GM18861 (cell line): ENCODE measurements around the gene RHO.
"Not testable (repeated sequence)": the region's sequence is repeated elsewhere in the genome, so short reads cannot be mapped to it uniquely, and the experiment has no call there.

Experiments used
- ATAC-seq: cut with Tn5 transposase; IDR thresholded peaks from one replicate; pipeline ENCODE4 v1.9.1; 2021; ENCODE audit not compliant: unreplicated experiment

The RHO gene

DNA sequence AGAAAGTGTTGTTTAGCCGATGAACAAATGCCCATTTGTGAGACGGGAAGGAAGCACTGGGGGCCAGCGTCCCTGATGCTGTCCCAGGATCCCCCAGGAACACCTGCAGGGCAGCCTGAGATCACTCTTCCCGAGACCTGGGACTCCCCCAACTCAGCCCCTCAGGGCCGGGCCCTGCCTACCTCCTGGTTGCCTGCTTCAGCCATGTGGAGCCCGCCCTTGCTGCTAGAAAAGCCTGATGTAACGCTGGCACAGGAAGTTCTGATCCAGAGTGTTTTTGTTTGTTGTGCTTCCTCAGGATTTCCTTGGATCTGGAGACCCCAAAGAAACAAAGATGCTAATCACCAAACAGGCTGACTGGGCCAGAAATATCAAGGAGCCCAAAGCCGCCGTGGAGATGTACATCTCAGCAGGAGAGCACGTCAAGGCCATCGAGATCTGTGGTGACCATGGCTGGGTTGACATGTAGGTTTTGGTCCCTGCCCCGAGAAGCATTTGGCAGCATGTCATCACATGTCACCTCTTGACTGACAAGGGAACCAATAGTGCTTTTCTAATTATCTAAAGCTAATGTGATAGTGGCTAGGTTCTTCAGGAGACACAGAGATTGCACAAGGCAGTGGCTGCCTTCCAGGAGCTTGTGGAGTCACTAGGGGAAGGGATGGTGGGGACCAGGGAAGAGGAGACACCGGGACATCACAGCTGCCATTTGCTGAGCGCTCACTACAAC, 28.7 kb upstream of the RHO start:
- not testable (repeated sequence) for ATAC-seq

DNA sequence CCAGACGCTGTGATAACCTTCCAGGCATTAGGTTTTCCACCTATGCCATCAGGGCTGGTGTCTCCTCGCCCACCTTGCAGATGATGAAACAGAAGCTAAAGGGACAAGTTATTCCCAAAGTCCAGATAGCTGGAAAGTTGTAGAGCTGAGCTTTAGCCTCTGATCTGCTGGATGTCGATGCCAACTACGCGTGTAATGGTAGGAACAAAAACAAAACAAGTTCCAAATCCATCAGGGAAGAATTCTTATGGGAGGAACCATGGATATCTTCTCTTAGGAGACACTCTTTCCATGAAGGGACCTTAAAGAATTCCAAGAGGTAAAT, 28.1 kb upstream of the RHO start:
- no peak for ATAC-seq

DNA sequence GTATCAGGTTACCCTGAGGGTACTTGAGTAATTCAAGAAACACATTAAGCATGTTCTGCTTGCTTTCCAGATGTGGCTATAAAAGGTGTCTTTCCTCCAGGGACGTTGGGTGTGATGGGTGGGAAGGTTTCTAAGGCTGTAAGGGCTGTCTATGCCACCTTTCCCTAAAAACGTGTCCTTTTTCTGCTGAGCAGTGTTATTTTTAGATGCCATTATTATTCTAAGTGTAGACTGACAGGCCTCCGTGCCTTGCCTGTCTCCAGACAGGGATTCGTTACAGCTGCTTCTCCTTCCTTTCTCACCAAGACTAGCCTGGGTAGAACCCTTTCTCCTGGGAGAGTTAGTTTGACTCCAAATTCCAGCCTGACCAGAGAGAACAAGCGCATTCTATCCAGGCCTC, 26.8 kb upstream of the RHO start:
- ATAC-seq = no peak

DNA sequence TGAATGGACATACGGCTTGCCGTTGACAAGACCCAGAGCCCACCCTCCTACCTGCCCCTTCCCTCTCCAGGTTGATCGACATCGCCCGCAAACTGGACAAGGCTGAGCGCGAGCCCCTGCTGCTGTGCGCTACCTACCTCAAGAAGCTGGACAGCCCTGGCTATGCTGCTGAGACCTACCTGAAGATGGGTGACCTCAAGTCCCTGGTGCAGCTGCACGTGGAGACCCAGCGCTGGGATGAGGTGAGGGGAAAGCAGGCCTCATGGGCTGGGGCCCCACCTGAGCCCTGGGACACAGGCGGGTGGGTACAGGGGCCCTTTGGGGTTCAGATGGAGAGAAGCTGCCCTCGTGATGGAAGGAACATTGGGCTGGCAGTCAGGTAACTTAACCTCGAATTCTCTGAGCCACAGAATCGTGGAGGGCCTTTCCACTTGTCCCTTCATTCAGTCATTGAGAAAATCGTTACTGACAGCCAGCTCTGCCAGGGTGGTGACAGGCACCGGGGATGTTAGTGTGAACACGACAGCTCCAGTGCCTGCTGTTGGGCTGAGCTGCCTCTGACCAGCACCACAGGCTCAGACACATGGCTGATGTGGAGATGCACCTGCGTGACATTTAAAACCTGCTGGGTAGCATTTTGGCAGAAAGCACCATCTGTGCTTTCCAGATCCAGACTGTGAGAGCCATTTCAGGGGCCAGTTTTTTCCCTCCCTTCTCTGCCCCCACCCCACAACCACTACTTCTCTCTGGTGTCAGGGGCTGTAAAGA, 25.6 kb upstream of the RHO start:
- ATAC-seq = no peak

DNA sequence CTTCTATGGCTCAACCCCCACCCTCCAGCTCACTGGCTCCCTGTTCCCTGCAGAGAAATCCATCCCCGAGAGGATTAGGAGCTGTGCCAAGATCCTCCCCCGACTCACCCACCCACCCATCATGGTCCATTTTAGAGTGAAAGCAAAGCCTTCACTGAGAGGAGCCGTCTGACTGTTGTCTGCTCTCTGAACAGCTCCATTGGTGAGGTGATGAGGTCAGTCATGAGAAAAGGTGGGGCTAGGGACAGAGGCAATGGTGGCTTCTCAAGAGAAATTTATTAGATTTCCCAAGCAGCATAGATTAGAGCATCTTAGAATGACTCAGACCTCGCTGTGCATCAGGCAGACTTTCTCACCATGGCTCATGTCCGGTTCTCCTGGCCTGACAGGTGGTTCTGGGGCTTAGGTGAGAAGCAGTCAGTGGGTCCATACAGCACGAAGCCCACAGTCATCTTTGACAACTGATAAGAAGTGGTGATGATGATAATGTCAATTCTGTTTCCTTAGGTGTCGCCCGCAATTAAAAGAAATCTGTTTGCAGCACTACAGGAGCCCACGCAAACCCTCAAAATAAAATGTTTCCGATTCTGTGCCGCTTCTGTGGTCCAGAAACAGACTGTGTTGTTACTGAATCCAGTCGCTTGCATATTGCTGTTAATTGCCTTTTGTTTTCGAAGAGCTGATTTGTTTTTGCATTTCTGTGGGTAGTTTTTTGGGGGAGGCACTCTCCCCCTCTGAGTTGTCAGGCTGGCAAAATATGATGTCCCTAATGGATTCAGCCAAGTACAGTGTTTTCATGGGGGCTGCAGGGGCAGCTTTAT, 24.8 kb upstream of the RHO start:
- no peak for ATAC-seq

DNA sequence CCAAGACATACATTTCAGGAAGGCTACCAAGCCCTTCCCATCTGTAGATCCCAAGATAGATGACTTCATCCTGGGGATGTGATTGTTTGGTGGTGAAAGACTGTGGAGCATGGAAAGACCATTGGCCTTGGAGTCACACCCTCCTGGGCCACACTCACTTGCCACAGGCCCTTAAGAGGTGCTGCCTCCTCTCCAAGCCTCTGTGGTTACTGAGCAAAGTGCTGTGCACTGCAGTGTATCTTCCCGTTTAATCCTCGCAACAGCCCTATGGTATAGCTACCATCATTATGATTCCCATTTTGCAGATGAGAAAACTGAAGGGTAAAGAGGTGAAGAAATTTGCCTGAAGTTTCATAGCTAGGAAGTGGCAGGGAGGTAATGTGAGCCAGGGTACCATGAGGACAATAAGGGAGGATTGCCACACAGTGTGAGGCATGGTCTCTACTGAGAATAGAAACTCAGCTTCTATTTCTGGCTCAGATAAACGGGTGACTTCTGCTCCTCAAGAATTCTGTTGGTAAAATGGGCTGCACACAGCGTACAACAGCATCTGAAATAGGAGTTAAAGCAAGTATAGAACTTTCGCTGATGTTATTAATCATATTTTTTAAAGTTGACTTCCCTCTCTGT, 23.9 kb upstream of the RHO start:
- no peak for ATAC-seq

DNA sequence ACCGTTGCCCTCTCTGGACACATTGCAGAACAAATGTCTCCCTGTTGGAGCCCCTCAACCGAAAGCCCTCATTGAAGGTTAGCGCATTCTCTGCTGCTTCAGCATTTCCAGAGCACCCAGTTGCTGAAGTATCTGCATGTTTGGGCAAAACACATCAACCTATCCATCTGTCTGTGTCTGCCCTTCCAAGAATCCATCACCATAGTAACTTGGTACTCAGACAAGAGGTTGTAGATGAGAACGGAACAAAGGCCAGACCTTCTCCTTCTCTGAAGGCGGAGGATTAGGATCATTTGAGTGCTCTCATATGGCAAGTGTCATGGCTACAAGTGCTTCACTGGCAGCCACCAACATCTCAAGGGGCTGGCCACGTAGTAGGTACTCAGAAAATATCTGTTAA, 23.1 kb upstream of the RHO start:
- no peak for ATAC-seq

DNA sequence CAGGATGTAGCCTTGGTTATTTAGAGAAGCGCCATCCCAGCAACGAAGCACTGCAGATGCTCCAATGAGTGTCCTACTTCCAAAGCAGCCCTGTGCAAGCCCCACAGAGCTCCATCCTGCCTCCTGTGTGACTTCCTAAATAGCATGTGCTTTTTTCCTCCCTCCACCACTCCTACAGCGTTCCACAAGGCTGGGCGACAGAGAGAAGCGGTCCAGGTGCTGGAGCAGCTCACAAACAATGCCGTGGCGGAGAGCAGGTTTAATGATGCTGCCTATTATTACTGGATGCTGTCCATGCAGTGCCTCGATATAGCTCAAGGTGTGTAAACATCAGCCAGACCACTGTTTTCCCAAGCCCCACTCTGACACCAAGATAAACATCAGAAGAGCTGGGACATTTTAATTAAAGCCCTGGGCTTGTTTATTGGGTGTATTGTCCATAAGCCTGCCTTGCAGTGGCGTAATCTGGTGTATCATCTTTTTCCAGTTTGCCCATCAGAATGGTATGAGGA, 22.2 kb upstream of the RHO start:
- ATAC-seq = no peak

DNA sequence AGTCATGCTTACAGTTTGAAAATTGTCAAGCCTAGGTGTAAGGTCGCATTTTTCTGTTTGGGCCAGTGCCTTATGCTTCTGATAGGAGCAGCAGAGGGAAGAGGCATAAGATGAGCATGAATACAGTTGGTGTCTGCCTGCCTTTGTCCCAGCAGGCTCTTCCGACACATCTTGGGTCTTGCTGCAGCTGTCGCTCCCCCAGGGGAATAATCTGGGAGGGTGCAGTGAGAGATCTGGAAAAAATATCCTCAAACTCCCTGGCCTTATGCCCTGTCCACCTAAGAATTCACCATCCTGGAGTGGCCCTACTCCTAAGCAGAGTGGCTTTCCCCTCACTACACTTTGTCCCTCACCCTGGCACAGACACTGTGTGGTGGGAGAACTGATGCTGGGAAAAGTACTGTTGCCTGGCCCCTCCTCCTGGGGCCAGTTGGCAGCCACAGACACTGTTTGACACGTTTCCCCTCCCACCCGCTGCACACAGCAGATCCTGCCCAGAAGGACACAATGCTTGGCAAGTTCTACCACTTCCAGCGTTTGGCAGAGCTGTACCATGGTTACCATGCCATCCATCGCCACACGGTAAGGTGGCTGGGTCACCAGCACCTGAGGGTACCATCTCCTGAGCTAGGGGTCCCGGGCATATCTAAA, 21.1 kb upstream of the RHO start:
- ATAC-seq = no peak

DNA sequence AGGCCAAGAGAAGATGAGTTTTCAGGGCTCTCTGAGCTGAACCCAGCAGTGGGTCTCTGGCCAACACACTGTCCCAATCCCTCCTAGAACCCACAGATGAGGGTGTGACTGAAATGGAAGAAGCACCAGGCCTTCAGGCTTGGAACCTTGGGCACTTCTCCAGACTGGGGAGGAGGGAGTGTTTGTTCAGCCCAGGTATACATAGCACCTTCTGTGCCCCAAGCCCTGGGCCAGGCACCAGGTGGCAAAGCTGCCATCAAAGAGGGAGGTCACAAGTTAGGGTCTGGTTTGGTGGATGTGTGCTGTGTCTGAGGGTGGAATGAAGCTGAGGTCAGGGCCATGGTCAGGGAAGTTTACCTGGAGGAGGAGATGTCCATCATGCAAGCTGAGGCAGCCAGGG, 15.8 kb upstream of the RHO start:
- no peak for ATAC-seq

DNA sequence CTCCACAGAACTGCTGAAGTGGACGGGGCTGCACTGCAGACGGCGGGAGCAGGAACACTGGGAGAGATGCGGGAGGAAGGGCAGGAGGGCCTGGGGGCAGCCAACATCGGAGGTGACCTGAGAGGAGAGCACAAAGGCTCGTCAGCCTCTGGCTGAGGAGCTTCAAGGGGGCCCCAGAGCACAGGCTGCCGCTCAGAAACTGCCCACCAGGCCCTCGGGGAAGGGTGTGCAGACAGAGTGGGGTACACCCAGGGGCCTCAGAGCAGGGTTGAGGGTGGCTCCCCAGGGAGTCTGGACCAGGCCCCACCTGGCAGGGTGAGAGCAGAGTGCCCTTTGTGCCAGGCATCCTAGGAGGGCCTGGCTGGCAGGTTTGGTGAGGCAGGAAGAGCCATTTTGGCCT, 14.7 kb upstream of the RHO start:
- no peak for ATAC-seq

DNA sequence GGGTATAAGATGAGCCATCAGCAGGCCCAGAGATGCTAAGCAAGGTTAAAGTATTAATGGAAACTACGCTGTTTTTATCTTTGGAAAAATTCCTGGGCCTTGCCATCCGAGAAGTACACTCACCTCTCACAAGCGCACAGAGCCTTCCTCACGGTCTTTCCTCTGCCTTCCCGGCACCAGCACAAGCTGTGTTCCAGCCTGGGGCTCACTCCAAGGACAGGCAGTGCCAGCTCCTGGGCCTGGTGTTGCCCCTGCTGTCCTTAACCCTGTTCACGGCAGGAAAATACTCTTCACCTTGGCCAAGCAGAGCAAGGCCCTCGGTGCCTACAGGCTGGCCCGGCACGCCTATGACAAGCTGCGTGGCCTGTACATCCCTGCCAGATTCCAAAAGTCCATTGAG, 14.3 kb upstream of the RHO start:
- no peak for ATAC-seq

DNA sequence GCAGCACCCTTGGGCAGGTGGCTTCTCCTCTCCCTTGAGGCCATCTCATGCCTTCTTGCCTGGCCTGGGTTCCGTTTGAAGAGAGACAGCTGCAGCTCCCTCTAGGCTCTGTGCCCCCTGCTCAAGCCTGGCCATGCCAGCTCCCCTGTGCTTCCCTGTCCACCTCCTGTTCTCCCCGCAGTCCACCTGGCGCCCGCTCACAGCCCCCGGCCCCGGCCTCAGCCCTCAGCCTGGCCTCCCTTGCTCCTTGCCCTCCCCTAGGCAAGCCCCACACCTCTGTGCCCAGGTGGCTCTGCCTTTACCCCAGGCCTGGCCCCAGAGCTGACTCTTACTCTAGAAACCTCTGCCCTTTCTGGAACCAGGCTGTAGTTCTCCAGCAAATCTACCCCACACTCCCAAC, 13.9 kb upstream of the RHO start:
- no peak for ATAC-seq

DNA sequence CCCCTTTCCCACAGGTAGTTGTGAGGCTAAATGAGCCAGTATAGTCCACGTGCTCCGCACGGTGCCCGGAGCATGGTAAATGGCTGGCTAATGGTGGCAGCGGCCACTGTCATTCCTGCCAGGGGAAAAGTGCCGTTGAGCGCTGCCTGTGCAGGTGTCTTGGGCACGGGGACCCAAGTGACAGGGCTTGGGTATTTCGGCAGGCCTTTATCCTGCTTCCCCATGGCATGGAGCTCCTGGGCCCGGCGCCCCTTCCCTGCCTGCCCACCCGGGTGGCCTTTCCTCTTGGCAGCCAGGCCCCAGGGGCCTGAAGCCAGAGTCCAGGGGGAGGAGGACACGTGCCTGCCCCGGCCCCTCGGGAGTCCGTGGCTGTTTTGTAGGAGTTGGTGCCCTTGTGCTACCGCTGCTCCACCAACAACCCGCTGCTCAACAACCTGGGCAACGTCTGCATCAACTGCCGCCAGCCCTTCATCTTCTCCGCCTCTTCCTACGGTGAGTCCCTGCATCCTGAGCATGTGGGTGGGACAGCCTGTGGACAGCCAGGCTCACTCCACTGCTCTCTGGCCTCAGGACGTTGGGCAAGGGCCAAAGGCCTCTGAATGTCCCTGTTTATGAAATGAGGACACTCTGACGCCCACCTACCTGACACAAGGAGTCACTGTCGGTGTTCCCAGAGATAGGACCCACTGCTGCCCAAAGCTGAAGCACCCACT, 13.2 kb upstream of the RHO start:
- not testable (repeated sequence) for ATAC-seq

DNA sequence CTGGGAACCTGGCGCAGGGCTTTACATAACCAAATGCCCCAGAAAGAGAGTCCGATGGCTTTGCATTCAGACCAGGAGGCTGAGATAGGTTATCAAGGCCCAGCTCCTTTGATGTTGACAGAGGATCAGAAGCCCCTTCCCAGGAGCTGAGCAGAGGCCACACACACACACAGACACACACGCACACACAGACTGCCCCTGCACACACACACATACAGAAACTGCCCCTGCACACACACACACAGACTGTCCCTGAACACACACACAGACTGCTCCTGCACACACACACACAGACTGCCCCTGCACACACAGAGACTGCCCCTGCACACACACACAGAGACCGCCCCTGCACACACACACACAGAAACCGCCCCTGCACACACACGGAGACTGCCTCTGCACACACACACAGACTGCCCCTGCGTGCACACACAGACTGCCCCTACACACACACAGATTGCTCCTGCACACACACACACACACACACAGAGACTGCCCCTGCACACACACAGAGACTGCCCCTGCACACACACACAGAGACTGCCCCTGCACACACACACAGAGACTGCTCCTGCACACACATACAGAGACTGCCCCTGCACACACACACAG, 12.5 kb upstream of the RHO start:
- not testable (repeated sequence) for ATAC-seq

DNA sequence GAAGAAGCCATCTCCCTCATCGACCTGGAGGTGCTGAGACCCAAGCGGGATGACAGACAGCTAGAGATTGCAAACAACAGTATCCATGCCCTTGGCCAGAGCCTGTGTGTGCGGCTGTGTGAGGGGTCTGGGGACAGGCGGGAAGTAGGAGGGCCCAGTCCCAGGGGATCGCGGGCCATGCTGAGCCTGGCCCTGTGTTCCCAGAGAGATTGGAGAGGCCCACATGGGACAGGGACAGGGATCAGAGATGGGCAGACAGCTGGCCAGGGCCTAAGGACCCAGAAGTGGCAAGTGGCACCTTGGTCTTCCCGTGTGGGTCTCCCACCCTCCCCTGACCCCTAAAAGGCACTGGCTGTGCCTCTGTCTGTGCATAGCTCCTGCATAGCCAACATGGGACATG, 10.9 kb upstream of the RHO start:
- no peak for ATAC-seq

DNA sequence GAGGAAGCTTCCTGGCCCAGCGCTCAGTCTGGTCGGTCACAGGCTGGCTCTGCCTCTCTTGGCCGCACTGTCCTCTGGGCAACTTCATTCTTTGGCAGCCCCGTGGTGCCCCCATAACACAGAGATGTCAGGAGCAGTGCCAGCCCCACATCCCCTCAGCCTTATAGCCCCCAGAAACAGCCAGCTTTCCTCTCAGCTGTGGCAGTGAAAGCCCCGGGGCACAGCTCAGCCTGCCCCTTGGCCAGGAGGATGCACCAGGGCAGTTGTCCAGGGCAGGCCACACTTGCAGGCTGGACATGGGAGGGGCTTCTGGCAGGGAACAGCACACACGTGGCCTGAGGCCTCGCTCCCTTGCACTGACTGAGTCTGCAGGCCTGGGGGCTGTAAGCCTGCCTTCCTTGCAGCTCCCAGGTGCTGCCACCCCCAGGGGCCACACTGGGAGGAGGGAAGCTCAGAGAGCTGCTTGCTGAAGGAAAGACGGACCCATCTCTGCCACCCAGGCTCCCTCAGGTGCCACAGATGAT, 10.3 kb upstream of the RHO start:
- ATAC-seq = no peak

DNA sequence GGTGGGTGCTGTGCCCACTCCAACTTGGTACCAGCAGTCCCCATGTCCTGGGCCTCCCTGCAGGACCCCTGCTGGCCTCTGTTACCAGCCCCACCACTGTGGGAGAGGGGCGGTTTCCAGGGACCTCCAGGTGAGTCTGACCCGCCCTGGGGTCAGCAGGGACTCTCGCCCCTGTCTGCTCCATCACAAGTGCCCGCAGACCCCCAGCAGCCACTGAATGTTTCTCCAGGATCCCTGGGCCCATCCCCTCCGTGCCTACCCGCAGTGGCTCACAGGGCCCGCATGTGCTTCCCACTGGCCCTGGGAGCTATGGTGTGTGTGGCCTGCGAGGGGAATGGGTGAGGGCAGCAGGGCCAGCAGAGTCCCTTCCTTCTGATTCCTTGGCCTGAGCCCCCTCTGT, 9.9 kb upstream of the RHO start:
- no peak for ATAC-seq

DNA sequence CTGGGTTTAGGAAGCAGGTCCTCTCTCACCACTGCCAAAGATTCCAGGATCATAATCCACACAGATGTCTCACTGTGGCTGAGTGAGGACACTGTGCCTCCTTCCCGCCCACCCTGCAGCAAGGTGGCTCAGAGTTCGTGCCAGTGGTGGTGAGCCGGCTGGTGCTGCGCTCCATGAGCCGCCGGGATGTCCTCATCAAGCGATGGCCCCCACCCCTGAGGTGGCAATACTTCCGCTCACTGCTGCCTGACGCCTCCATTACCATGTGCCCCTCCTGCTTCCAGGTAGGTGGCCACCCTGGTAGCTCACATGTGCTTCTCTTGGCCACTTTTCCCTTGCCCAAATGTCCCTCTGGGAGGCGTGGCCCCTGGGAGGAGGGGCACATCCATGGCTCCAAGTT, 9.0 kb upstream of the RHO start:
- no peak for ATAC-seq
